Fibroblast of lung (primary cell): ENCODE results near the gene FOXR1. TPM values are rescaled to one million over a fixed set of nuclear protein-coding genes. Genes with fewer than 3 reads are reported as not detected.
"Not testable (repeated sequence)": the region's sequence is repeated elsewhere in the genome, so short reads cannot be mapped to it uniquely, and the experiment has no call there.

Experiments
- DNase-seq, 2 donors: peaks; one replicate each; pipeline versions ENCODE4 v3.0.0 to v3.0.0-alpha.2; 2010; ENCODE audit warnings: low read depth in 2 of 2
- H2AFZ ChIP-seq: 2 replicates; pipeline ENCODE4 v1.5.1; 2012; ENCODE audit warnings: low read length, control low read depth, inconsistent platforms
- H3K27ac ChIP-seq: 2 replicates; pipeline ENCODE4 v1.5.1; 2011; ENCODE audit warnings: low read length, control low read depth; ENCODE audit not compliant: insufficient read depth
- H3K27me3 ChIP-seq: 2 replicates; pipeline ENCODE4 v1.5.1; 2011; ENCODE audit warnings: mild to moderate bottlenecking, low read length; ENCODE audit not compliant: control insufficient read depth, insufficient read depth
- H3K36me3 ChIP-seq: 2 replicates; pipeline ENCODE4 v1.5.1; 2011; ENCODE audit warnings: low read length; ENCODE audit not compliant: control insufficient read depth, insufficient read depth
- H3K4me1 ChIP-seq: 2 replicates; pipeline ENCODE4 v1.5.1; 2011; ENCODE audit warnings: low read length; ENCODE audit not compliant: control insufficient read depth, insufficient read depth; ENCODE audit errors: extremely low read depth
- H3K4me2 ChIP-seq: 2 replicates; pipeline ENCODE4 v1.5.1; 2011; ENCODE audit warnings: low read length, control low read depth; ENCODE audit not compliant: insufficient read depth; ENCODE audit errors: extremely low read depth
- H3K4me3 ChIP-seq, 4 experiments: fragments of 200-600 bp in 1 of 4; sonication (generic) in 1 of 4; replicated peaks in 1 of 4; 2 replicates each; pipeline ENCODE4 v1.5.1; 2011 to 2016; ENCODE audit warnings: low read length in 4 of 4, low read depth in 3 of 4, mild to moderate bottlenecking in 3 of 4, control low read depth in 2 of 4, inconsistent platforms in 1 of 4, mixed read lengths in 1 of 4; ENCODE audit not compliant: insufficient read depth in 1 of 4; ENCODE audit errors: control extremely low read depth in 1 of 4
- H3K79me2 ChIP-seq: 2 replicates; pipeline ENCODE4 v1.5.1; 2012; ENCODE audit warnings: mild to moderate bottlenecking, low read length, inconsistent platforms; ENCODE audit not compliant: control insufficient read depth, insufficient read depth
- H3K9ac ChIP-seq: 2 replicates; pipeline ENCODE4 v1.5.1; 2011; ENCODE audit warnings: mild to moderate bottlenecking, low read length, control low read depth; ENCODE audit not compliant: insufficient read depth
- H3K9me3 ChIP-seq: 2 replicates; pipeline ENCODE4 v1.5.1; 2012; ENCODE audit warnings: low read depth, low read length; ENCODE audit not compliant: control insufficient read depth, insufficient read depth
- H4K20me1 ChIP-seq: 2 replicates; pipeline ENCODE4 v1.5.1; 2011; ENCODE audit warnings: low read length; ENCODE audit not compliant: control insufficient read depth, insufficient read depth; ENCODE audit errors: extremely low read depth
- EZH2 ChIP-seq: IDR thresholded peaks from 2 replicates; pipeline ENCODE4 v1.5.1; 2012; ENCODE audit warnings: low read length, control low read depth, mild to moderate bottlenecking; ENCODE audit errors: missing control alignments
- polyA plus RNA-seq, 2 donors: library from polyadenylated mRNA; depleted of rRNA in 1 of 2; stranded (reverse) in 1 of 2; unstranded in 1 of 2; fragments of >200 nt; gene quantifications; 2 replicates each; pipeline ENCODE4 v1.2.1, GENCODE V29; 2011 to 2012; ENCODE audit warnings: missing spikeins in 1 of 2
- total RNA-seq: library from RNA; depleted of rRNA; stranded (reverse); fragments of >200 nt; gene quantifications from 2 replicates; pipeline ENCODE4 v1.2.1, GENCODE V29; 2014
- TF ChIP-seq, protein P1 (sequence below), 2 donors: IDR thresholded peaks in 1 of 2; conservative IDR thresholded peaks in 1 of 2; 1 replicate in 1 of 2; 2 replicates in 1 of 2; pipeline ENCODE4 v1.5.1; 2011 to 2012; ENCODE audit warnings: low read length in 2 of 2, control low read depth in 1 of 2, inconsistent platforms in 1 of 2, low read depth in 1 of 2, mild to moderate bottlenecking in 1 of 2

Gene FOXR1
- total and polyA plus RNA-seq, 2 donors (not counting 1 experiment from before 2014, with no cell fraction given), result not detected

DNA sequence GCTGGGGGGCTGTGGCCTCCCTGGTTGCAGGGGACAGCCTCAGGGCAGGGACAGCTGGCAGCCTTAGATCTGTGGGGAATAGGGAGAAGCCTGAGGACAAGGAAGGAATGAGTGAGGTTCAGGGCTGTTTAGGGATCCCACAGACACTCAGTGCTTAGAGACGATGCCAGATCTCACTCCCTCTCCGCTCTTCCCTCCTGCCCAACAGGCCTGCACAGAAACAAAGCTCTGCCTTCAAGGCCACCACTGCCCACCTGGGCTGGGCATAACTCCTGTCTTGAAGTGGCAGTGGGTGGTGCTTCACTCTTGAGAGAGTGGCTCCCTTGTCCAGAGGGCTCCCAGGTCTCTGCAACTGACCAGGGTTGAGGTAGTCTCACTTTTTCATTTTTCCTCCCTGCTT lies 13.3 kb downstream of the FOXR1 start:
- TF ChIP-seq, protein P1, sequence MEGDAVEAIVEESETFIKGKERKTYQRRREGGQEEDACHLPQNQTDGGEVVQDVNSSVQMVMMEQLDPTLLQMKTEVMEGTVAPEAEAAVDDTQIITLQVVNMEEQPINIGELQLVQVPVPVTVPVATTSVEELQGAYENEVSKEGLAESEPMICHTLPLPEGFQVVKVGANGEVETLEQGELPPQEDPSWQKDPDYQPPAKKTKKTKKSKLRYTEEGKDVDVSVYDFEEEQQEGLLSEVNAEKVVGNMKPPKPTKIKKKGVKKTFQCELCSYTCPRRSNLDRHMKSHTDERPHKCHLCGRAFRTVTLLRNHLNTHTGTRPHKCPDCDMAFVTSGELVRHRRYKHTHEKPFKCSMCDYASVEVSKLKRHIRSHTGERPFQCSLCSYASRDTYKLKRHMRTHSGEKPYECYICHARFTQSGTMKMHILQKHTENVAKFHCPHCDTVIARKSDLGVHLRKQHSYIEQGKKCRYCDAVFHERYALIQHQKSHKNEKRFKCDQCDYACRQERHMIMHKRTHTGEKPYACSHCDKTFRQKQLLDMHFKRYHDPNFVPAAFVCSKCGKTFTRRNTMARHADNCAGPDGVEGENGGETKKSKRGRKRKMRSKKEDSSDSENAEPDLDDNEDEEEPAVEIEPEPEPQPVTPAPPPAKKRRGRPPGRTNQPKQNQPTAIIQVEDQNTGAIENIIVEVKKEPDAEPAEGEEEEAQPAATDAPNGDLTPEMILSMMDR (conservative IDR thresholded peaks at IDR 0.05 in 1 of 2, IDR thresholded peaks at IDR 0.05 in 1 of 2; ENCODE audit: low read depth in 1 of 2, low read length in 2 of 2), result no peak
- no peak for TF ChIP-seq EZH2
- H3K4me3 ChIP-seq, result no peak overlapping the region

GRCh38 chr11:118988280-118988679 lies 16.7 kb downstream of the FOXR1 start:
- Histone ChIP-seq H4K20me1 (no peaks in the 10 kb centered on the region), H3K27ac (no peak overlapping the region), H3K79me2 (no peaks in the 10 kb centered on the region)

More for the DNA sequence above, 13.3 kb downstream of the FOXR1 start:
- no peaks in the 10 kb centered on the region for H3K79me2 ChIP-seq
- H3K9ac ChIP-seq, result no peak overlapping the region
- H3K27me3 ChIP-seq, result no peaks in the 10 kb centered on the region
- H3K36me3 ChIP-seq, result no peaks in the 10 kb centered on the region
- no peaks in the 10 kb centered on the region for H3K4me1 ChIP-seq
- no peak overlapping the region for H3K4me2 ChIP-seq
- no peak overlapping the region for H2AFZ ChIP-seq
- DNase-seq, result no peak
- no peaks in the 10 kb centered on the region for H3K9me3 ChIP-seq
- no peak overlapping the region for H3K27ac ChIP-seq
- H4K20me1 ChIP-seq, result no peaks in the 10 kb centered on the region

DNA sequence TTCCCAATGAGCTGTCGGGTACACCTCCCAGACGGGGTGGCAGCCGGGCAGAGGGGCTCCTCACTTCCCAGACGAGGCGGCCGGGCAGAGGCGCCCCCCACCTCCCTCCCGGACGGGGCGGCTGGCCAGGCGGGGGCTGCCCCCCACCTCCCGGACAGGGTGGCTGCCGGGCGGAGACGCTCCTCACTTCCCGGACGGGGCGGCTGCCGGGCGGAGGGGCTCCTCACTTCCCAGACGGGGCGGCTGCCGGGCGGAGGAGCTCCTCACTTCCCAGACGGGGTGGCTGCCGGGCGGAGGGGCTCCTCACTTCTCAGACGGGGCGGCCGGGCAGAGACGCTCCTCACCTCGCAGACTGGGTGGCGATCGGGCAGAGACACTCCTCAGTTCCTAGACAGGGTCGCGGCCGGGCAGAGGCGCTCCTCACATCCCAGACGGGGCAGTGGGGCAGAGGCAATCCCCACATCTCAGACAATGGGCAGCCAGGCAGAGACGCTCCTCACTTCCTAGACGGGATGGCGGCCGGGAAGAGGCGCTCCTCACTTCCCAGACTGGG lies 20.0 kb downstream of the FOXR1 start:
- H3K4me2 ChIP-seq, H3K9me3 ChIP-seq, H4K20me1 ChIP-seq, DNase-seq, H3K79me2 ChIP-seq, H2AFZ ChIP-seq, H3K27ac ChIP-seq, H3K4me3 ChIP-seq, H3K4me1 ChIP-seq, H3K9ac ChIP-seq, H3K36me3 ChIP-seq, H3K27me3 ChIP-seq: not testable (repeated sequence)

More at GRCh38 chr11:118988280-118988679, 16.7 kb downstream of the FOXR1 start:
- Histone ChIP-seq H3K9me3 (no peaks in the 10 kb centered on the region), H3K4me3 (no peak overlapping the region), H3K27me3 (no peaks in the 10 kb centered on the region), H3K4me1 (no peaks in the 10 kb centered on the region), H2AFZ (no peak overlapping the region), H3K9ac (no peak overlapping the region), H3K36me3 (no peaks in the 10 kb centered on the region), H3K4me2 (no peak overlapping the region)
- DNase-seq, result no peak
- TF ChIP-seq, protein P1 (conservative IDR thresholded peaks at IDR 0.05 in 1 of 2, IDR thresholded peaks at IDR 0.05 in 1 of 2; ENCODE audit: low read depth in 1 of 2, low read length in 2 of 2), result no peak
- no peak for TF ChIP-seq EZH2
